NCI-H1105 treated with DMSO at 0.1 percent for 48 hours (cell line): ENCODE data around the gene ARMC8.

ENCODE experiments used
- DNase-seq: peaks from one replicate; lab custom pipeline; 2025; lab: John Stamatoyannopoulos, UW

The ARMC8 gene

DNA sequence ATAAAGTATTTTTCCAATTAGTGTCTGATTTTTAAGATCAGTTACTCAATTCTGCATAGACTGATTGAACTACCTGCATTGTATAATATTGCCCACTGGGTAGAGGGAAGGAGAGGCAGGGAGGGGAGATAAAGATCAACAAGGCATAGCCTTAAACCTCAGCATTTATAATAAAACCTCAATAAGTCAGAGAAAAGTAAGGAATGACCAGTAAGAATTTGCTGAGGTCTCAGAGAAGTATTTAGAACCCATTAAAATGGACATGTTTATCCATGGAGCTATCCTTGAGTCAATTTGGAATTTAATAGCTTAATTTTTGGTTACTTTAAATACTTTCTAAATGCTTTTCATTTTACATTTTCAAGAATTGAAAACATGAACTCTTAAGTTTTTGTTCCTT lies 62.5 kb downstream of the ARMC8 start:
- no peak for DNase-seq

DNA sequence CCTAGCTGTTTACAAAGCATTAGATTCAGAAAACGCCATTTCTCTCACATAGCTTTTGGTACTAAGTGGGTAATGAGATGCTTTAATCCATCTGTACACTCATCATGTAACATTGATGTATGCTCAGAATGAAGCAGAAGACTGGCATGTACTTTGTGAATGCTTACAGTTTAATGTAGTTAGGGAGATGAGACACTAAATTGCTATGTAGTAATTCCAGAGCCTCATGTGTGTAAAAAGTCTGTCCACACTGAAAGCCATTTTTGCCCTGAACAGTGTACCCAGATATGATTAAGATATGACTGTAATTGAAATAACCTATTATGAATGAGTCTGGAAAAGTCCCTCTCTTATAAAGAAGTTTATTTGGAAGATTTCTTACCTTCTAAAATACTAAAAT lies 66.5 kb downstream of the ARMC8 start:
- DNase-seq: no peak

DNA sequence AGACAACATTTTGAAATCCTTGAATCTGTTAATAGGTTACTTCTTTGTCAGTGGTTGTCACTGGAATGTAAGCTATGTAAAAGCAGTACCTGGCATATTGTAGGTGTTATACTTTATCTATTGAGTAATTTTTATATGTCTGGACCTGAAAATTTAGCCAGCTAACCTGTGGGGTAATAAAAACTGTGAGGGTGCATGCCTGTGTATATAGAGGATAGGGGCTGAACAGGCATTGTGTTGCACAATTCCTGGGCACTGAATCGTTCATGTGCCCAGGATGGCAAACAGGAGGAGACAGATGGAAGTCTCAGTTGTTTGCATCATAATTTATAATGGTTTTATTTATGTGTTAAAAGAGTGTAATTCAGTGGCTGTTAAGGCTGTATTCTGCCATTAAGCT lies 67.1 kb downstream of the ARMC8 start:
- no peak for DNase-seq

DNA sequence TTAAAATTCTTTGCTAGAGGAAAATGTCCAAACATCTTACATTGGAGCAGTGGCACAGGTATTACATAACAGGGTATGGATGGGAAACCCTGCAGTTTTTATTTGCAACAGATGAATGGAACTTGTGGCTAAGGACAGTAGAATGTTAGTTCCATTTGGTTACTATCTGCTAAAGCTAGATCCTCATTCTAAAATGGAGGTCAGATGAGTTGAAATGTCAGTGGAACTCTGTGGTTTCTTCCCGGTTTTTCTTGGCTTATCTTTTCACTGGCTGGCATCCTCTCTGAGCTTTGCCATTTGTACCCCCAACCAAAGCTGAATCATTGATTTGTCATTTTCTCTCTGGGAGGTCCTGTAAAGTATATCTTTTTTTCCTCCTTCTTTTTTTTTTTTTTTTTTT lies 68.9 kb downstream of the ARMC8 start:
- DNase-seq: no peak

DNA sequence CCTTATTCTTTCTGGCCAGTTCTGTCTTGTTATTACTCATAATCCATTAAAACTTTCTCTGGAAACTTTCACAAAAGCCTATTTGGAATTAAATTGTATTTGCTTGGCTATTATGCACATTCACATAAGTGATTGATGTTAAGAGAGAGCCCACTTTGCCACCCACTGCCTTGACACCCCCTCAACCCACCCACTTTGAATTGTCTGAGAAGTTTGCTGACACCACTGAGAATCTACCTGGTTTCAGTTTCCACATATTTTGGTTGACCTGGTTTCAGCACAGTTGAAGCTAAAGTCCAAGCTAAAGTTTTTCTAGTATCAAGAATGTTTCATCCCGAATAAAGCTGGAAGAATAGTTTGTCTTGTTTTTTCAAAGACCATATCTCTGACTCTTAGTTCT lies 70.9 kb downstream of the ARMC8 start:
- no peak for DNase-seq

DNA sequence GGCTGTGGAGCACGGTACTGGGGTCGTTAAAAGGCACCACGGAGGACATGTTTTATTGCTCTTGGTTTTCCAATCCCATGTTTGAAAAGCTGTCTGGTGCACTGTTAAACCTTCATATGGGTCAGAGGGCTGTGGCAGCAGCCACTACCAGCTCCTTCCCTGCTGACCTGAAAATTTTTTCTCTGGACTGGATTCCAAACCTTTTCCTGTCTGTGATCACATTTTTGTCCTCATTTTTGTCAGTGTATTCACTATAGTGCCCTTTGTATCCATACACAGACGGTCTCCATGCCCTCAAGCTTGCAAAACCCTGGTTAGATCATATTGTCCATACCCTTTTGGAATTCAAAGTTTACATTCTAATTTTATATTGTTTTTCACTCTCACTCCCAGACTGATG lies 72.0 kb downstream of the ARMC8 start:
- DNase-seq: no peak

DNA sequence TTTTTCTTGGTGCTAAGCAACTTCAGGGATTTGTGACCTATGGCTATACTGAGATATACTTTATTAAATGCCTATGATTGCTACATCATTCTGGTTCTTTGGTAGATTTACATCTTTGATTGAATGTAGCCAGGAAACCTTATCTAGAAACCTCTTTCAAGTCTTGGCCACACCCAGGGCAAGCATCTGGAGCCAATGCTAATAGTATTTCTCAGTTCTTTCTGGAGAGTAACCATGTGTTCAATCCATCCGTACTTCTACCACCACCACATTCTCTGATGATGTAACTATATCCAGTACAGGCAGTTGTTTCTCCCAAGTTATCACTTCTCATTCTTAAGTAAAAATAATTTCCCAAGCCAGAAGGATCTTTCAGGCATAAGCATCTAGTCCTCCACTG lies 73.5 kb downstream of the ARMC8 start:
- no peak for DNase-seq

DNA sequence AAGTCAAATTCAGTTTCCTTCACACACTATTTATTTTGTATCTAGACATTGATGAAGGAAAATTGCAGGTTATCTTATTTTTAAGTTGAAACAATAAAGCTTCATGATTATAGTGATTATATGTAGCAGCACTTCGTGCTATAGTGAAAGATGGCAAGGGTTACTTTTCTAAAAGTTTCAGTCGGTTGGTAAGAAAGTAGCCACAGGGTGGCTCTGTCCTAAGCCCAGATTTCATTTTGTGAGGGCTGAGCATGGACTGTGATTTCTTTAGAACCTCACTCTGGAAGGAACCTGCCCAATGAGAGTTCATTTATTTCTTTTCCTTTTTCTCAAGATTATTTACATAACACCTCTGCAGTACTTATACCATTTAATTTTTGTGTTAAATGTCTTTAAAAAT lies 76.0 kb downstream of the ARMC8 start:
- DNase-seq: no peak

DNA sequence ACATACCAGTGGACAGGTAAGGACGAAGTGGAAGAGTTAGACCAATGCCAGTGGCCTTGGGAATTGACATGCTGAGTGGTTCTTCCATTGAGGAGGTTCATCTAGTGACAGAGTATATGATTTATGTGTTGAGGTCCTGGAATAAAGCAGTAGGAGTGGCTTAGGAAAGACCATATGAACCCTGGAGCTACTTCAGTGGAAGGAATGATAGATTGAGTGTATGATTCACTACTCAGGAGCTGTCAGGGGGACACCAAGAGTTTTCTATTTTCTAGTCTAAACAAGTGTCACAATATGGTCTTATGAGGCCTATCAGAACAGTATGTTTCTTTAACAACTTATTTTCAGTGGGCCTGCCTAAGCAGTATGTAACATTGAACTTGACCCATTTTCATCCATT lies 78.6 kb downstream of the ARMC8 start:
- DNase-seq: no peak

DNA sequence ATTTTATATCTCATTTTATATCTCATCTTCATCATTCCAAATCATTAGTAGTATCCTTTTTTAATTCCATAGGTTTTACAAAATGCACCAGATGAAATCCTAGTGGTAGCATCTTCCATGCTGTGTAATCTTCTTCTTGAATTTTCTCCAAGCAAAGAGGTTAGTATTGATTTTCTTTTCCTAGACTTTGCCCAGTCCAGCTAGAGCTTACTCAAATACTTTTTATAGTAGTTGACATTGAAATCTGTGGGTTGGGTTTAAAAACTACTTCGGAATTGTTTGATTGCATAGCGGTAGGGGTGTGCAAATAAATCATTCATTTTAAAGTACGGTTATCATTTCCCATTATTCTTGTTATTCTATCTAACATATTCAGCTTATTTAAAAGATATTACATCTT lies 80.0 kb downstream of the ARMC8 start:
- DNase-seq: no peak

DNA sequence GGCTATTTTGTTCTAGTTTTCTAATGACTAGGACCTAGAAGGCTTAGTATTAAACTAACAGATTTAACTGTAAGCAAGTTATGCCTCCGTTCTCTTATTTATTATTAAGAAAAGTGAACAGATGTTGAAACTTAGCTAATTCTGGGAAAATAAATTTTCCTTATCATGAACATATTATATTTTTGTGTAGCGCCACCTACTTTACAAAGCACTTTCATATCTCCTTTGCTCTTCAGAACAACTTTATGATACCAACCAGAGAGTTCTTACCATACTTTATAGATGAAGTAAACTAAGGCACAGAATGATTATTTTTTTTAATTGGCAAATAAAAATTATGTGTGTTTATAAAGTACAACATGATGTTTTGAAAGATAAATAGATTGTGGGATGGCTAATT lies 83.1 kb downstream of the ARMC8 start:
- no peak for DNase-seq

DNA sequence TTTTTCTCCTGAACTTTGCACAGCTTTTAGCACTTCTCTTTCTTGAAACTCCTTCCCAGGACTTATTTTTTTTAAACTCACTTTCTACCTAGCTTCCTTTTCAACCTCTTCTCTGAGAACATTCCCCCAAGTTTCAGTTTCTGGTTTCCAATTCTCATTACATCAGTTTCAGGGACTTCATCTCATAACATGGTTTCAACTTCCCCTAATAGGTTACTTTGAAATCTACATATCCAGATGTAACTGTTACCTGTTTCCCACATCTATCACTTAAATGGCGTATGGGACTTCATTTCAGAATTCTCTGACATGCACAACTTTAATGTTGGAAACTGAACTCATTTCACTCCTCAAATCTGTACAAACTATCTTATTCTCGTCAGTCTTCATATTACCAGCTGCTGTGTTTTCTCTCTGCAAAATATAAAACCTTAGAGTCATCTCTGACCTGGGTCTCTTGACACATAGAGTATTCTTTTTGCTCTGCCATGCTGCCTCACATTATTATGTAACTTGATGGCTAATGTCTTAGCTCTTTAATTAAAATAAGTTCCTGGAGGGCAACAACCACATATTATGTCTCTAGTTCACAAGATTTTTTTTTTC lies 84.2 kb downstream of the ARMC8 start:
- no peak for DNase-seq

DNA sequence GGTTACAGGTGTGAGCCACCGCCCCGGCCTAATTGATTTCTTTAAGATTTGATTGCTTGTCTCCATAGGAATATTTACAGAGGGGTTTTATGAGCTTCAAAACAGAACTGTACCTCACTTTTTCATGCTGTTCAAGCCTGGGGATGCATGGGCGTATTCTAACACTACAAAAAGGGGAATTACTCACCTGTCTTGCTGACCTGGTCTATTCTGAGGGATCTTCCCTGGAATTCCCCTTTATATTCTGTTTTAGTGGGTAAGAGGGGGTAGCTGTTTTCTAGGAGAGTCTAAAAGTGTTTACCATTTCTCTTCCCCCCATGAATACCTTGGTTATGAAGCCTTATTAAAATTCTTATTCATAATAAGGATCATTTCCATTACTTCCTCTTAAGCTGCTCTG lies 94.5 kb downstream of the ARMC8 start:
- DNase-seq: no peak

DNA sequence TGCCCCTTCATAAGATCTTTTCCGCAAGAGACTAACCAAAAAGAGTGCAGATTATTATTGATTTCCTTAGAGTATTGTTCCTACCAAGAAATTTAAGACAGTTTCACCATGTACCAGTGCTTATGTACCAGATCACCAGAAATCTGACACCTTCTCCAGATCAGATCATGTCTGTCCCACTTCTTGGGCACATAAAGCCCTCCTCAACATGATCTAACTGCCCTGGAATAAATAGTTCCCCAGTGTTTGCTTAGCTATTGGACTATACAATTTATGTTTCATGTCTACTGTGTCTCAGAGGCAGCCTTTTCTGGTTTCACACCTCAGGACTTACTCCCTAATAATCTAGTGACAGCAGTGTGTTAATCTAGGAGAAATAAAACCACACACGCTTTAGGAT lies 95.7 kb downstream of the ARMC8 start:
- DNase-seq: no peak

DNA sequence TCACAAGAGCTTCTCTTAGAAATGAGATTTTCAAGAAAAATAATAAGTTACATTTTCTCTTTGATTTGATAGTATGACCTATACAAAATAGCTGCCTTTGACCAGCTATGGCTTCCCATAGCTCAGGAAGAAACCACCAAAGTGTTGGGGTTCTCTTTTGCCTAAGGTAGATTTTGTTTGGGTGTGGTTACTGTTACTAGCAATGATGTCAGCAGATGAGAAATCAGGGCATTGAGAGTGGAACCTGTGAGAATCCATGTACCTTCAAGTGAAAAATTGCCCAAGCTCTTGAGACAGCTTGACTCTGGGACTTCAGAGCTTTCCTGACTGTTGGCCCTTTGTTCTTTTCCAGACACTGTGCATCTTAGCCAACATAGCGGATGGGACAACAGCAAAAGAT lies 97.0 kb downstream of the ARMC8 start:
- DNase-seq: no peak

DNA sequence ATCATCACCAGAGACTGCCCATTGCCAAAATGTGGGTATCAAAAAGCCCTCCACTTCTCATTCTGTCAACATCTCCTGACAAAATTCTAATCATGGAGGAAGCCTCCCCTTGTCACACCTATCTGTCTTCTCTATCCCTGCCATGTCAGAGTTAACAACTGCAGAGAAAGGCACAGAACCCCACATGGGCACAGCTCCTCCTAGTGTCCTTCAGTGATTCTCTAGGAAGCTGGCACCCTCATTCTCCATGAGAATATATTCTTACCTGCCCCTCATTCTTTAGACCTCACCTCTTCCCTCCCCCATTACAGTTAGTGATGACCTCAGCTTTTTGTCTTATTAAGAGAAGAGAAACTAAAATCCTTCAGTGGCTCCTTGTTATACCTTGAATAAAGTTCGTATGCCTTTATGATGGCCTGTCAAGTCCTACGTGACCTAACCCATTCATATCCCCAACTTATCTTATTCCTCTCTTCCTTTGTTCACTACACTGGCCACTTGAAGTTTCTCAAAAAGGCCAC lies 97.9 kb downstream of the ARMC8 start:
- no peak for DNase-seq

DNA sequence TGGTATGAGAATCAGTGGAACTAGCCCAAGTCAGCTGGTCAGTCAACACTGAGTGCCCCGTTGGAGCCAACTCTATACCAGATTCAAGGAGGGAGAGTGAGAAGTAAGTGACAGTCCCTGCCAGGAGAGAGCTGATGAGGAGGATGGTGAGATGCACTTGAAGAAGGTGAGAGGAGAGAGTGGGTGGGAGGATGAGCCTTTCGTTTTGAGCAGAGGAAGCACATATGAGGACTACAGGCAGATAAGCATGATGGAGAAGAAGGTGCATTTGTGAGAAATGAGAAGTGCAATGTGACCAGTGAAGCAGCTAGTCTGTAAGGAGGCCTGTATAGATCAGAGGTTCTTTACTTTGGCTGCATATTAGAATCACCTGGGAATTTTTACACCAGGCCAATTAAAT lies 102.2 kb downstream of the ARMC8 start:
- DNase-seq: no peak

DNA sequence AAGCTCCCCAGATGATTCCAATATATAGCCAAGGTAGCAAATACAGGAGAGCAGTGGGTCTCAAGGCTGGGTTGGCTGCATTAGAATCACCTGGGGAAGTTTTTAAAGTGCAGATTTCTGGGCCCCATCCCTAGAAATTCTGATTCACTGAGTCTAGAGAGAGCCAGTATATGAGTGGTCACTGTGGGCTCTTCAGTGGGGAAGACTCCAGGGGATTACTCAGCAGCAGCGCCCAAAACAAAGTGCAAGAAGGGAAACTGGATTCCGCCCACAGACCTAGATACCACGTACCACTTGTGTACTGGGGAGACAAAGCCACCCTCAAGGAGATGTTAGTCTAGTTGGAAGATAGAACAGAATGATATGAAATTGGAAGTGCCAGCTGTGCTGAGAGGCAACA lies 102.6 kb downstream of the ARMC8 start:
- no peak for DNase-seq

DNA sequence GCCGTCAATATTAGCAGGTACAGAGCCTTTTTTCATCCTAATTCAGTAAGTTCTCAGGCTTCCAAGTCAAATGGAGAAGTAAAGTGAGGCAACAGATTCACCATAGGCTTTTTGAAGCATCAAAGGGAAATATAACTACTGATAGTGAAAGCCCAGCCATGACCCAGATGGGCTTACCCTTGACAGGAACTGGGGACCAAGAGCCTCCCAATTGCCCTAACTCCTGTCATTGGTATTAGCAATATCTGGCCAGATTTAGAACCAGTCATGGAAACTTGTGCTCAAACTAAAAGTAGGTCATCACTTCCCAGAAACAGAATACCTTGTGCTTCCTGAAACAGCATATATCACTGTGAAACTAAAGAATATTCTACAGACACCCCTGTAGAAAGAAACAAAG lies 109.5 kb downstream of the ARMC8 start:
- no peak for DNase-seq

DNA sequence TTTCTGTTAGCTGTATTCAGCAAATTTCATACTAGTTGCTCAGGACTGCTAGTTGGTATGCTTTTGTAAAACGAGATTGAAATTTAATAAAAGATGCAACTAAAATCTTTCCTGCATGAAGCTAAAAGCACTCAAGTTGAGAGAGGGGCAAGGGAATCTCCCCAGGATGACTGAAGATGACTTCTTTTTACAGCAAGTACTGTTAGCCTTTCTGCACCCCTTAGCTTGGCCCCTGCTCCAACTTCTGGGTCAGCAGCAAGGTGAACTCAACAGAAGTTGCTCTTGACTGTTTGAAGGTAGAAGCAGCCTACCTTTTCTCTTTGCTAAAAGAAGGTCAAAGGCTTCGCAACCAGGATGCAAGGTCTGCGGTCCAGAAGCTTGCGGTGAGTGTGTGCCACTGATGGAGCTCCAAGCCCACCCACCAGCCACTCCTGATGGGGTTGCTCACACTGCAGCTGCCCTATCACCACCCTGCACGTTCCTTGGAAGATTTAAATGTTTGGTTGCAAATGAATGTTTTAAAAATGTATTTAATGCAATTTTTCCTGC lies 110.0 kb downstream of the ARMC8 start:
- no peak for DNase-seq

DNA sequence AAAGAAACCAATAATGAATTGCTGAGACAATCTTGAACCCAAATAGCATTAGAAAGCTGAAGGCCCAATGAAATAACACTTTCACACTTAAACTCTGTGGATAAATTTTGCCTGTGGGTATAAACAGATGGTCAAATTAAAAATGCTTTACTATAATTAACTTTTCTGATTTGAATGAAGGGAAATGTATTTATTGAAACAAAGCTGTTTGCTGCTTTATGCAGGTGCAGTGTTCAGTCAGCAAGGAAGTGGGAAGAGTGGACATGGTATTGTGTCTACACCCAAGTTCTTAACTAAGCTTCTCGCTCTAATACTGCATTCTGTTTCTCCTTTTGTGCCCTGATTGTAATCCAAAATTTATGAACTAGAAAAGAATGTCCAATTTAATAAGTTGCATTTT lies 110.8 kb downstream of the ARMC8 start:
- DNase-seq: no peak

DNA sequence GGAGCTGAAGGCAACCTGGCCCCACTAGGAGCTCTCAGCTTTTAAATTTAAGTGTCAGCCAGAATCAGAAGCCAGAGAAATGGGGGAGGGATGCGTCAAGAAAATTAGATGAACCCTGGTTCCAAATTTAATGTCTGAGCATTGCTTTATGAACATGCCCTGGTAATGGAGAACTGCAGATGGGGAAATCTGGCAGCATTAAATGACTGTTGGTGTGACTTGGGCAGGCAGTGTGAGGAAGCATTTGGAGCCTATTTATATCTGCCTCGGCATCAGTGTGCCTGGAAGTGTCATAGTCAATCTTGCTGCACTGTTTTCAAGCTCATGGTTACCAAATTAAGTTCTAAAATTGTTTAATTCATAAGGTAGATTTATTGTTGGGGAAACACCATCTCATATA lies 113.5 kb downstream of the ARMC8 start:
- DNase-seq: no peak

DNA sequence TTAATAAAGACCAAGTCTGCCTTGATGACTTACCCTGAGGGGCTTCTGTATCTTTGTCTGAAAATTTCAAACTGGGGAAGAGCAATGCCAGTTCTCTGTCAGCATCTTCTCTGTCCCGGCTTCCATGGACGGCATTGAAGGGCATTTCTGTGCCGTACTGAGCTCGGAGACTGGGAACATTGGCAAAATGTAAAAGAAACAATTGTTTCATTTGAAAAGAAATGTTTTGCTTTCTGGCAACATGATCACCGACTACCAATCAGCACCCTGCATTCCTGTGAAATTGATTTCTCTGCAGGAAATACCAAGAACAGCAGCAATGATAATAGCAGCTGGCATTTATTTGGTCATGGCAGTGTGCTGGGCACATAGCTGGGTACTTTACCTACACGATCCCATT lies 116.4 kb downstream of the ARMC8 start:
- no peak for DNase-seq

DNA sequence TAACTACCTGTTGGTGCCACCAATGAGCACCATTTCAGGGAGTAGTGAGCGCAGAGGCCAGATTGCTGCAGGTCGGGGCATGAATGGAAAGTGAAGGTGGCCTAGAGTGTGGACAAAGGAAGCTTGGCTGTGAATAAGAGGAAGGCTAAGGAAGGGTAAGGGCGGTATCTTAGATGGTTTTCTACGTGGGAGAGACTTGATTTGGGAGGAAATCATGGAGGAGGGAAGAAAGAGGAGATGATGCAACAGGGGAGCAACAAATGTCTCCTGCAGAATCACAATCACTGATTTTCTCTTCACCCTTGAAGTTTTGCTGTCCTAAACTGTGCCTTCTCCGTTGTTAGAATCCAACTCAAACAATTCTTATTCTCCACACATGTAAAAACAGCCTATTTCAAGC lies 120.8 kb downstream of the ARMC8 start:
- DNase-seq: no peak
